HUES6 (cell line): ENCODE data around the gene CA5B.
"Not testable (repeated sequence)": the region's sequence is repeated elsewhere in the genome, so short reads cannot be mapped to it uniquely, and the experiment has no call there.

ENCODE experiments used
- H3K27ac ChIP-seq: 2 replicates; pipeline ENCODE4 v1.7.0; 2013; ENCODE audit warnings: low read depth, mild to moderate bottlenecking, low read length, inconsistent platforms
- H3K27me3 ChIP-seq: 2 replicates; pipeline ENCODE4 v1.6.1; 2013; ENCODE audit warnings: low read length; ENCODE audit not compliant: control insufficient read depth, insufficient read depth
- H3K36me3 ChIP-seq: 2 replicates; pipeline ENCODE4 v1.6.1; 2013; ENCODE audit warnings: low read length; ENCODE audit not compliant: control insufficient read depth, insufficient read depth
- H3K4me1 ChIP-seq: 2 replicates; pipeline ENCODE4 v1.6.1; 2013; ENCODE audit warnings: low read length; ENCODE audit not compliant: control insufficient read depth, insufficient read depth
- H3K4me3 ChIP-seq: 2 replicates; pipeline ENCODE4 v1.5.1; 2013; ENCODE audit warnings: low read depth, low read length
- H3K9ac ChIP-seq: one replicate; pipeline ENCODE4 v1.6.1; 2013; ENCODE audit warnings: mild to moderate bottlenecking, low read length
- H3K9me3 ChIP-seq: 2 replicates; pipeline ENCODE4 v1.6.1; 2013; ENCODE audit warnings: low read depth, low read length; ENCODE audit not compliant: control insufficient read depth, insufficient read depth

Gene CA5B

DNA sequence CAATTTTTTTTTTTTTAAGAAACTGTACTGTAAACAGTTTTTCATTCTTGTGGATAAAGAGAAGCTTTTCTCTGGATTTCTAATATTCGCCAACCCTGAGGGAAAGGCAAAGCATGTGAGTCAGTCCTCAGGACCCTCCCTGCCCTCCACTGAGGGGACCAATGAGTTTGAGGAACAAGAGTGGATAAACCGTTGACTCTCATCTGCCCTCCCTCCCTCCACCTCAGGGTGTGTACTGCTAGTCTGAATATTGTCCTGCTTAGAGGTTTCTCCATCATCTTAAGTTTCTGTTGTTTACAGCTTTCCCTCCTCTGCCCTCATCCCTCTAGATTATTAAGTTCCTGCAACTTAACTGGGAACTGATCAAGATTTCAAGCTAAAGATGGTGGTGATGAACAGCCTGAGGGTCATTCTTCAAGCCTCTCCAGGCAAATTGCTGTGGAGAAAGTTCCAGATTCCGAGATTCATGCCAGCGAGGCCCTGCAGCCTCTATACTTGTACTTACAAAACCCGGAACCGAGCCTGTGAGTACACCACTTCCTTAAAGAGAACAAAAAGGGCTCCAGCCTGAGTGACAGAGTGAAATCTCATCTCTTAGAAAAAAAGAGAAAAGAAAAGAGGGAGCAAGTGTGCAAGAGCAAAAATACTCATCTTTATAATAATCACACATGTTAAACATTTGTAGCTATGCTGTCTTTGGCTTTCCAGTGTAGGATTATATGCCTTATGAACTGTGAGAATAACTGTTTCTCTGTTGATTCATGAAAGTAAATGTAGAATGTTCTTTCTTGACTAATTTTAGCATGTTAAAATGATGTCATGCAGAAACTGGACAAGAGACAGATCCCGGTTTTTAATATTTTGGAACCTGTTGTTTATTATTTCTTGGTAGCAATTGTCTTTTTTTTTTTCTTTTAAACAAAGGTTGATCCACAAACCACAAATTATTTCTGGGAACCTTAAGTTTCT lies 11.9 kb downstream of the CA5B start:
- no peaks in the 10 kb centered on the region for H3K9me3 ChIP-seq
- H3K9ac ChIP-seq: no peak overlapping the region
- H3K36me3 ChIP-seq: no peaks in the 10 kb centered on the region
- H3K27me3 ChIP-seq: no peaks in the 10 kb centered on the region
- no peak overlapping the region for H3K4me3 ChIP-seq
- peaks cover 48% of the 10 kb centered on the region for H3K4me1 ChIP-seq
- no peak overlapping the region for H3K27ac ChIP-seq

DNA sequence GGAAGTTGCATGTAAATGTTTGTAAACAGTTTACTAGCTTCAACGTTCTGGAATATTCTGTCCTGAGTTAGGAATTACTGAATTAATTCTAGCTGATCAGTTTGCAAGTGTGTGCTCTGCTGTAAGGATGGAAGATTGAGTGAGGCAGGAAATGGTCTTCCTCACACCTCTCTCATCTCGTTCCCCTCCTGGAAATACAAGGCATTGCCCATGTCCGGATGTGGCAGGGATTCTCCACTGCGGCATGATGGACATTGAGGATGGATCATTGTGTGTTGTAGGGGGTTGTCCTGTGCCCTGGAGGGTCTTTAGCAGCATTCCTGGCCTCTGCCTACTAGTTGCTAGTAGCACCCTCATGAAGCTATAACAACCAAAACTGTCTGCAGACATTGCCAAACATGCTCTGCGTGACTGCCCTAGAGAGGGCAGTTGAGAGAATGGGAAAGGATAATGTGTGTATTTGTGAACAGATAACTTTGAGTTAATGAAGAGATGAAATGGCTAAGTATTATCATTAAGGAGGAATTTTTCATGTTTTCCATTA lies 12.6 kb downstream of the CA5B start:
- Histone ChIP-seq H3K36me3 (no peaks in the 10 kb centered on the region), H3K4me3 (no peak overlapping the region), H3K27me3 (no peaks in the 10 kb centered on the region), H3K9me3 (no peaks in the 10 kb centered on the region), H3K4me1 (peaks cover 48% of the 10 kb centered on the region), H3K27ac (no peak overlapping the region), H3K9ac (no peak overlapping the region)

DNA sequence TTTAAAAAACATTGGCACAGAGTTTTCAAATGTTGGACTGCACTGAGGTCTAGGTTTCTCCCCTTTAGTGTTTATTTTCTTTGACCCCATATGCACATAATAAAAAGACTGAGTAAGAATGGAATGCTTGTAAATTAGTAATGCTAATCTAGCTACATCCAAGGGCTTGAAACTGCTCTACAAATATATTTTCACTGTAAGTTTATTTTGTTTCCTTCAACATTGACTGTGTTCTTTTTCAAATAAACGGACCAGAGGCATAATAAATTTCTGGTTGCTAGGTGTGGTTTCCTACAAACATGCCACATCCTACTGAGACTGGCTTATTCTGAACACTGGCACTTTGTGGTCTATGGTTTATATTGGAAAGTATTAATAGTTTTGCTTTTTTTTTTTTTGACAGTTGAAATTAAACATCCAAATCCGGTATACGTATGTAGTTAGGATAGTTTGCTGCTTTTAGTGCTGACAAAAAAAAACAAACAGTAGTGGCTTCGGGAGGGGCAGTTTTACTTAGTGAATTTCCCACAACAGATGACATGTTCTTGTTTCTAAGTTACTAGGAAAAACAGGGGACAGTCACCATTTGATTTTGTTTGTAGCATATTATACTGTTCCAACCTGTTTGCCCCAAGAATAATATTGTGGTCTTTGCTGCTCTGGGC lies 13.2 kb downstream of the CA5B start:
- no peaks in the 10 kb centered on the region for H3K9me3 ChIP-seq
- no peak overlapping the region for H3K9ac ChIP-seq
- no peak overlapping the region for H3K4me3 ChIP-seq
- H3K4me1 ChIP-seq: peaks cover 48% of the 10 kb centered on the region
- no peak overlapping the region for H3K27ac ChIP-seq
- H3K36me3 ChIP-seq: no peaks in the 10 kb centered on the region
- no peaks in the 10 kb centered on the region for H3K27me3 ChIP-seq

DNA sequence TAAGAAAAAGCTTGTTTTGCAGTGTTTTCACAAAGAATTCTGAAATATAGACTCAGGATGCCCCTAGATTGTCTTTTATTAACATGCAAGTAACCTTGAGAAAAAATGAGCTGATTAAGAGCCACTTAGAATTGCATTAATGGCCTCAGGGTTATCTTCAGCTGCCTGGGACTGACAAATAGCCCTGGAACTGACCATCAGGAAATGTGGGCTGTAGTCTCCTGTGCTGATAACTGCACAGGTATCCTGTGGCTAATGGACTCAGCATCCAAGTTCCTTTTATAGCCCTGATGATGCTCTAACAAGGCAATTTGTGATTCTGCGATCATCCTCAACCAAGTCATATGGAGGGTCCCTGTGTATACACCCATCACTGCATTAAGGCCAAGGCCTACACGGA lies 17.0 kb downstream of the CA5B start:
- Histone ChIP-seq H3K9ac (no peak overlapping the region), H3K27me3 (no peaks in the 10 kb centered on the region), H3K4me1 (peaks cover 22% of the 10 kb centered on the region), H3K9me3 (no peaks in the 10 kb centered on the region), H3K27ac (no peak overlapping the region), H3K4me3 (no peak overlapping the region), H3K36me3 (no peaks in the 10 kb centered on the region)

DNA sequence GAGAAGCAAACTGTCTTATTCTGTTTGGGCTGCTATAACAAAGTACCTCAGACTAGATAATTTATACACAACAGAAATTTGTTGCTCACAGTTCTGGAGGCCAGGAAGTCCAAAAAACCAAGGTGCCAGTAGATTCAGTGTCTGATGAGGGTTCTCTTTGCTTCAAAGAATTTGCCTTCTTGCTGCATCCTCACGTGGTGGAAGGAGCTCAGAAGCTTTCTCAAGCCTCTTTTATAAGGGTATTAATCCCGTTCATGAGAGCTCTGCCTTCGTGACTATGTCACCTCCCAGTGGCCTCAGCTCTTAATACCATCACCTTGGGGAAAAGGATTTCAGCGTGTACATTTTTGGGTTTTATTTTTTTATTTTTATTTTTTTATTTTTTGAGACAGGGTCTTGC lies 20.1 kb downstream of the CA5B start:
- Histone ChIP-seq H3K4me3 (no peak overlapping the region), H3K36me3 (no peaks in the 10 kb centered on the region), H3K9me3 (no peaks in the 10 kb centered on the region), H3K27me3 (no peaks in the 10 kb centered on the region), H3K9ac (no peak overlapping the region), H3K4me1 (peaks cover 6% of the 10 kb centered on the region; the same call in 1 of the 2 replicates), H3K27ac (no peak overlapping the region)

DNA sequence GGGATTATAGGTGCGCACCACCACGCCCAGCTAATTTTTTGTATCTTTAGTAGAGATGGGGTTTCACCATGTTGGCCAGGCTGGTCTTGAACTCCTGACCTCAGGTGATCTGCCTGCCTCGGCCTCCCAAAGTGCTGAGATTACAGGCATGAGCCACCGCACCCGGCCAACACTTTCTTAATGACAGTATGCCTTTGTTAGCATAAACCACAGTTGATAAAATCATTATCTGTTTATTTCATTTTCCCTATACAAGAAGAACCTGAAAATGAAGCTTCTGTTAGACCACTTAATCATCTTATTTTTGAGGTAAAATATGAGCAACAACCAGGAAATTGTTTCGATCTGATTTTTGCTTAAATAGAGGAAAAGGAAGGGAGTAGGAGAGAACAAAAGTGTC lies 21.8 kb downstream of the CA5B start:
- not testable (repeated sequence) for H3K9ac ChIP-seq, H3K4me1 ChIP-seq, H3K36me3 ChIP-seq, H3K27ac ChIP-seq, H3K4me3 ChIP-seq, H3K9me3 ChIP-seq, H3K27me3 ChIP-seq

DNA sequence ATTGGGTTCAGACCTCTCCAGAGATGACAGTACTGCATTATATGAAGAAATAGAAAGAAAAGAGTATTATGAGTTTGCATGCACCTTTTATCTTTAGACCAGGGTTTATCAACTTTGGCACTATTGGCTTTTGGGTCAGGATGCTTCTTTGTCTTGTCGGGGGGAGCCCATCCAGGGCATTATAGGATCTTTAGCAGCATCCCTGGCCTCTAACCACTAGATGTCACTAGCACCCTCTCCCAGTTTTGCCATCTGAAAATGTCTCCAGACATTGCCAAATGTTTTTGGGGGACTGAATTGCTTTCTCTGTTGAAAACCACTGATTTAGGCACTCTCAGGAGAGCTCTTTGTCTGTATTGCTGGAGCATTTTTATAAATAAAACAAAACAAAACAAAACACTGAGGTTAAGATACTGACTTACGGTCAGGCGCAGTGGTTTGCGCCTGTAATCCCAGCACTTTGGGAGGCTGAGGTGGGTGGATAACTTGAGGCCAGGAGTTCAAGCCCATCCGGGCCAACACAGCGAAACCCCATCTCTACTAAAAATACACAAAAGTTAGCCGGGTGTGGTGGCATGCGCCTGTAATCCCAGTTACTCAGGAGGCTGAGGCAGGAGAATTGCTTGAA lies 23.6 kb downstream of the CA5B start:
- H3K27me3 ChIP-seq: no peaks in the 10 kb centered on the region
- H3K9ac ChIP-seq: no peak overlapping the region
- H3K9me3 ChIP-seq: peaks cover 2% of the 10 kb centered on the region; the same call in 1 of the 2 replicates
- no peak overlapping the region for H3K4me3 ChIP-seq
- H3K4me1 ChIP-seq: no peaks in the 10 kb centered on the region
- H3K36me3 ChIP-seq: no peaks in the 10 kb centered on the region
- H3K27ac ChIP-seq: no peak overlapping the region

DNA sequence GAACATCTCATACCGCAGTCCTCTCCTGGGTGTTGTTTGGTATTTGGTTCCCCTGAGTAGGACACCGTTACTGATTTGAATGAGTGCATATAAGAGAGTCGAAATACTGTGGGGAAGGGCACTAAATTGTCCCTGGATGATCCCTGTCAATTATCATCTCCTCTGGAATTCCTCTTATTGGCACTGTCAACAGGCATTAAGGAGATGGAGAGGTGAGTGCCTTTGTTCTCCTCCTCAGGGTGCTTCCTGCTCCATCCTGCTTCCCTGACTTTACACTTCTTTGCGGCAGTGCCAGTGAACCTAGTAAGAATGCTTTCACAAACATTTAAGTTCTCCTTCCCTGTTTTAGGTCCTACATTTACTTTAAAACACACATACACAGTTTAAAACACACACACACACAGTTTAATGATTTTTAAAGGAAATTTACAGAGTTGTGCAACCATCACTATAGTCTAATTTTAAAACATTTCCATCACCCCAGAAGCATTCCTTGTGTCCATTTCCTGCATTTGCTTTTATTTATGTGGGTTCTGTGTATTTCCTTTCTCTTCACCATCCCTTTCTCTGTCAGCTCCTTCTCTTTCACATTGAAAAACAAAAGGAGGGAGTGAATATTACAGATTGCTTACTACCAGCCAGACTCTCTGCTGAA lies 31.4 kb downstream of the CA5B start:
- Histone ChIP-seq H3K9ac (no peak overlapping the region), H3K36me3 (no peaks in the 10 kb centered on the region), H3K4me1 (peaks cover 8% of the 10 kb centered on the region), H3K27me3 (no peaks in the 10 kb centered on the region), H3K9me3 (no peaks in the 10 kb centered on the region), H3K27ac (peak overlapping the region; percentile 77), H3K4me3 (peak overlapping the region; percentile 13; the same call in 1 of the 2 replicates)

DNA sequence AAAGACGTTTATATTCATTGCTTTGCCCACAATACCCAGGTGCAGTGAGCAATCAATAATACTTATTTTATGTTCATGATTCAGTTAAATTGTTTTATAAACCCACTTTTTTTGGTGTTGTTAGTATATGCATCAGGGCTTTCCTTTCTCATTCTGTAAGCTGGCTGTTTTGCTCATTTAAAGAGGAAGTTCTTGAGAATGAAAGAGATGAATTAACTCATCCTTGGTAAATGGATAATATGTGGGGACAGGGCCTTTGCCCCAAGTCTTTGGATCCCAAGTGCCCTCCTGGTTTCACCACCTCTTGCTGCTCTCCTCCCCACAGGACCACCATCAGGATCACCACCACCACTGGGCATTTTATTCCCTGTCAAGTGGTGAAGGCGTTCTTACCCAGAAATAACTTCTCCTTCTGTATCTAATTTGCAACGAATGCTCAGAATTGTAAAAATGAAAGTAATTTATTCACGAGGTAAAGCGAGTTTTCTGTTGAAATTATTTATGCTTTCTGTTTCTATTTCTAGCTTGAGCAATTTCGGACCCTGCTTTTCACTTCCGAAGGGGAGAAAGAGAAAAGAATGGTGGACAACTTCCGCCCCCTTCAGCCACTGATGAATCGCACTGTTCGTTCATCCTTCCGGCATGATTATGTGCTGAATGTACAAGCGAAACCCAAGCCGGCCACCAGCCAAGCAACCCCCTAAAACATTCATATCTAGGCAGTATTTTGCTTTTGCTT lies 44.1 kb downstream of the CA5B start:
- no peak overlapping the region for H3K4me3 ChIP-seq
- H3K9ac ChIP-seq: no peak overlapping the region
- H3K9me3 ChIP-seq: no peaks in the 10 kb centered on the region
- no peaks in the 10 kb centered on the region for H3K4me1 ChIP-seq
- H3K27ac ChIP-seq: no peak overlapping the region
- peaks cover 17% of the 10 kb centered on the region for H3K36me3 ChIP-seq
- H3K27me3 ChIP-seq: no peaks in the 10 kb centered on the region

DNA sequence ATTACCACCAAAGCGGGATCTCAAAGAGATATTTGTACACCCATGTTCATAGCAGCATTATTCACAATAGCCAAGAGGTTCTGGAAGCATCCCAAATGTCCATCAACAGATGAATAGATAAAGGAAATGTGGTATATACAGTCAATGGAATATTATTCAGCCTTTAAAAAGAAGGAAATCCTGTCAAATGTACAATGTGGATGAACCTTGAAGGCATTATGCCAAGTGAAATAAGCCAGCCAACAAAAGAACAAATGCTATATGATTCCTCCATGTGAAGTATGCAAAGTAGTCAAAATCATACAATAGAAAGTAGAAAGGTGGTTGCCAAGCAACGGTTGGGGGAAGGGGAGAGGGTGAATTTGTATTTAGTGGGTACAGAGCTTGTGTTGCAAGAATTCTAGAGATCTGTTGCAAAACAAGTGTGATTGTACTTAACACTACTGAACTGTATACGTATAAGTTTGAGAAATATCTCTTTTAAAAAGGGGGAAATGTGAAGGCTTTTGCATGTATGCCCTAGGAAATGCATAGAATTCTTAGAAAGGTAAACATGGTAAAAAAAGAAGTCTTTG lies 47.2 kb downstream of the CA5B start:
- H3K9me3 ChIP-seq: no peaks in the 10 kb centered on the region

More for the DNA sequence above, 47.2 kb downstream of the CA5B start:
- H3K27me3 ChIP-seq: no peaks in the 10 kb centered on the region
- H3K9ac ChIP-seq: no peak overlapping the region
- H3K4me3 ChIP-seq: no peak overlapping the region
- H3K36me3 ChIP-seq: peaks cover 7% of the 10 kb centered on the region
- peaks cover 3% of the 10 kb centered on the region for H3K4me1 ChIP-seq
- H3K27ac ChIP-seq: no peak overlapping the region
